Measurements from ENCODE around the gene BDH1. TPM values are rescaled to one million over a fixed set of nuclear protein-coding genes. Genes with fewer than 3 reads are reported as not detected.

BDH1 gene
- total RNA-seq, 1 donor from 2014 or later = 40.9 TPM

DNA sequence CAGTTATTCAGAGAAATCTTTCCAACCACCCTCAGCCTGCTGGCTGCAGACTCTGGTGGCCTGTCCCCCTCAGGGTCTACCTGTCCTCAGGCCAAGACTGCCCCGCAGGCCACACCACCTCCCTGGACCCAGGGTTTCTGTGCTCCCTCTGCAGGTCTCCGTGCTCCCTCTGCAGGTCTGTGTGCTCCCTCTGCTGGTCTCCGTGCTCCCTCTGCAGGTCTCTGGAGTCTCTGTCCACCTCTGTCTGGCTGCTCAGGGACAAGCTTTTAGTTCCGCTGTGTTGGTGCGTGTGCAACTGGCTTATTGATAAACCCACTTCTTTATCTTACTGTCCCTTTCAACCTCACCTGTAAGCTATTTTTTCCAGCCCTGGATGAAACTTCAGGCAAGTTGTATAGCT lies 30.1 kb downstream of the BDH1 start:
- no peak for ATAC-seq (ENCODE audit: low read depth)
- intact Hi-C loops (cut with micrococcal nuclease) = no loop called here
- DNase-seq = no peak
- H3K4me3 Mint-ChIP-seq = no peak overlapping the region
- H3K36me3 Mint-ChIP-seq (ENCODE audit: low read depth) = peaks cover 66% of the 10 kb centered on the region
- H3K27ac Mint-ChIP-seq = no peak overlapping the region
- no peaks in the 10 kb centered on the region for H3K4me1 Mint-ChIP-seq
- no peaks in the 10 kb centered on the region for H3K27me3 Mint-ChIP-seq
- POLR2A ChIA-PET = interaction anchor here (0.5 kb wide), 1 partner anchor 201 kb away, joined by 4 read pairs; no protein-coding TSS in a partner anchor
- CTCF ChIA-PET = no interaction called here
- no peak for TF ChIP-seq CTCF (IDR thresholded peaks at IDR 0.05)
- H3K9me3 Mint-ChIP-seq = no peaks in the 10 kb centered on the region

DNA sequence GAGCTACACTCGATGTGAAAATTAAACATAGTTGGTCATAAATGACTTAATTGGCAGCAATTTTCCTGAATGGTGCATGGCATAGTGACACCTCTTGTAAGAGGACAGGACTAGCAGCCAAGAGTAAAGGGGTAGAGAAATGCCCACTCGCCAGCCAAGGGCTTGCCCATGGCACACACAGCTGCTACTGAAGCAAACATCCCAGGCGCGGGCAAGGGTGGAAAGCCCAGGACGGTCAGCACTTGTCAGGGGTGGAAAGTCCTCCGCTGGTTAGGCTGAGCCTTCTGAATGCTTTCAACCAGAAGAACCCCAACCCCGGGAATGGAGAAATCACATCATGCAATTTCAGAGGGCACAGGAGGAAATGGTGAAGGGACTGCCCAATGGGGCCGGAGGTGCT lies 31.6 kb downstream of the BDH1 start:
- POLR2A ChIA-PET = interaction anchor here (0.6 kb wide), 1 partner anchor 9 kb away, joined by 3 read pairs; no protein-coding TSS in a partner anchor
- intact Hi-C loops (cut with micrococcal nuclease) = no loop called here
- peaks cover under 1% of the 10 kb centered on the region for H3K4me1 Mint-ChIP-seq
- CTCF ChIA-PET = no interaction called here
- H3K36me3 Mint-ChIP-seq (ENCODE audit: low read depth) = peaks cover 60% of the 10 kb centered on the region
- H3K27me3 Mint-ChIP-seq = no peaks in the 10 kb centered on the region
- no peak for TF ChIP-seq CTCF (IDR thresholded peaks at IDR 0.05)
- no peak overlapping the region for H3K27ac Mint-ChIP-seq
- no peak overlapping the region for H3K4me3 Mint-ChIP-seq
- no peak for ATAC-seq (ENCODE audit: low read depth)
- peaks cover under 1% of the 10 kb centered on the region for H3K9me3 Mint-ChIP-seq
- DNase-seq = no peak

- Mint-ChIP-seq H3K27ac (no peak overlapping the region), H3K4me1 (peaks cover 3% of the 10 kb centered on the region), H3K9me3 (peaks cover 3% of the 10 kb centered on the region), H3K27me3 (no peaks in the 10 kb centered on the region), H3K4me3 (no peak overlapping the region), H3K36me3 (ENCODE audit: low read depth) (peaks cover 56% of the 10 kb centered on the region)
- ChIA-PET CTCF (no interaction called here), POLR2A (no interaction called here)
- intact Hi-C loops (cut with micrococcal nuclease) = no loop called here
- ATAC-seq (ENCODE audit: low read depth) (no peak), DNase-seq (no peak)
- no peak for TF ChIP-seq CTCF (IDR thresholded peaks at IDR 0.05)
Measured at GRCh38 chr3:197523526-197523925, 32.2 kb downstream of the BDH1 start.

DNA sequence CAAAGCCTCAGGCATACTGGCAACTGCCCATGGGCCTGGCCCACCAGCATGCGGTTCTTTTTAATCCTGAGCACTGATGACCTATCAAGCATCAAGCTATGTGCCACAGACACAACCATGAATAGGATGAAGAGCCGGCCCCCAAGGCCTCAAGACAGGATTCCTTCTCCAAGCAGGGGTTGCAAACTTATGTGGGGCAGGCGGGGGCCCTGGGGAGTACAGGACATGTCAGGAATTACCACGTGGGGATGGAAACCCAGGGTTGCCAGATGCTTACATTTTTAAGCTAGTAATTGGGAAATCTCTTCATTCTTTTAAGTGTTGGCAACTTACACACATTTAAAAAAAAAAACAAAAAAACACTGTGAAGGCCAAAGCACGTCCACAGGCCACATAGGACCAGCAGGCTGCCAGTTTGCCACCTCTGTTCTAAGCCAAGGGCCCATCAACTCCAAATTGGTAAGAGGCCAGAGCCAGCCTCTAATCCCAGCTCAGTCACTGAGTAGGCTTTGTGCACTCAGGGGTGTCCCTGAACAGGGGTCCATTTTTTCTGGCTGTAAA lies 32.8 kb downstream of the BDH1 start:
- no peak for DNase-seq
- H3K4me3 Mint-ChIP-seq = no peak overlapping the region
- H3K4me1 Mint-ChIP-seq = peaks cover 3% of the 10 kb centered on the region
- H3K36me3 Mint-ChIP-seq (ENCODE audit: low read depth) = peaks cover 51% of the 10 kb centered on the region
- CTCF ChIA-PET = no interaction called here
- no peak overlapping the region for H3K27ac Mint-ChIP-seq
- H3K27me3 Mint-ChIP-seq = no peaks in the 10 kb centered on the region
- POLR2A ChIA-PET = no interaction called here
- no peak for ATAC-seq (ENCODE audit: low read depth)
- intact Hi-C loops (cut with micrococcal nuclease) = no loop called here
- TF ChIP-seq CTCF (IDR thresholded peaks at IDR 0.05) = no peak
- H3K9me3 Mint-ChIP-seq = peaks cover 3% of the 10 kb centered on the region

DNA sequence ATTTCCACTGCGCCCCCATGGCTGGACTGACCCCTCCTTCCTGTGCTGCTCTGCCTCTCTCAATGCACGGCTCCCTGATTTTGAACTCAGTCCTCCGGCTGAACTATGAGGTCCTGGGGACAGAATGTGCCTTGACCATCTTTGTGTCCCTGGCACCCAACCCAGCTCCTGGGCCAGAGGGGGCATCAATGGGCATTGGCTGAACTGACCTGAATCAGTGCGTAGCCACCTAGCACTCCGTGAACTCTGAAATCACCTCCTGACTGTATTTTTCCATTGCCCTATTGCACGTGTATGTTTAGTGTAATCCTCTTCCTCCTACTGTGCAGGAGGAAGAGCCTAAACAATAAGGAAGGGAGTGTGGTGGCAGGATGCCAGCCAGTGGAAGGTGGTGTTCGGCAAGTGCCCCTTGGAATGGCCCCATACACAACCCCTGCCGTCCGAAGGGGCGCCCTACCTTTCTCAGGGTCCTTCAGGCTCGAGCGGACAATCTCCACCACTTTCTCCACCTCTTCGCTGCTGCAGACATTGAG lies 33.5 kb downstream of the BDH1 start:
- ChIA-PET POLR2A (no interaction called here), CTCF (no interaction called here)
- TF ChIP-seq CTCF (IDR thresholded peaks at IDR 0.05) = no peak
- H3K27ac Mint-ChIP-seq = no peak overlapping the region
- H3K4me3 Mint-ChIP-seq = no peak overlapping the region
- ATAC-seq (ENCODE audit: low read depth) (no peak), DNase-seq (no peak)
- peaks cover 45% of the 10 kb centered on the region for H3K36me3 Mint-ChIP-seq (ENCODE audit: low read depth)
- intact Hi-C loops (cut with micrococcal nuclease) = no loop called here
- H3K9me3 Mint-ChIP-seq = peaks cover 3% of the 10 kb centered on the region
- H3K4me1 Mint-ChIP-seq = peaks cover 3% of the 10 kb centered on the region
- H3K27me3 Mint-ChIP-seq = no peaks in the 10 kb centered on the region

All from activated B cell treated with CpG ODN at 0.5 μM for 24 hours (primary cell).